ENCODE measurements around the gene RAP1GAP2. TPM values are rescaled to one million over a fixed set of nuclear protein-coding genes. Genes with fewer than 3 reads are reported as not detected.

RAP1GAP2 gene
- total and polyA plus RNA-seq, 2 of the 8 experiments (the other 6 are each of a cell fraction or from before 2014, with no cell fraction given) = 24.0 to 63.8 TPM

DNA sequence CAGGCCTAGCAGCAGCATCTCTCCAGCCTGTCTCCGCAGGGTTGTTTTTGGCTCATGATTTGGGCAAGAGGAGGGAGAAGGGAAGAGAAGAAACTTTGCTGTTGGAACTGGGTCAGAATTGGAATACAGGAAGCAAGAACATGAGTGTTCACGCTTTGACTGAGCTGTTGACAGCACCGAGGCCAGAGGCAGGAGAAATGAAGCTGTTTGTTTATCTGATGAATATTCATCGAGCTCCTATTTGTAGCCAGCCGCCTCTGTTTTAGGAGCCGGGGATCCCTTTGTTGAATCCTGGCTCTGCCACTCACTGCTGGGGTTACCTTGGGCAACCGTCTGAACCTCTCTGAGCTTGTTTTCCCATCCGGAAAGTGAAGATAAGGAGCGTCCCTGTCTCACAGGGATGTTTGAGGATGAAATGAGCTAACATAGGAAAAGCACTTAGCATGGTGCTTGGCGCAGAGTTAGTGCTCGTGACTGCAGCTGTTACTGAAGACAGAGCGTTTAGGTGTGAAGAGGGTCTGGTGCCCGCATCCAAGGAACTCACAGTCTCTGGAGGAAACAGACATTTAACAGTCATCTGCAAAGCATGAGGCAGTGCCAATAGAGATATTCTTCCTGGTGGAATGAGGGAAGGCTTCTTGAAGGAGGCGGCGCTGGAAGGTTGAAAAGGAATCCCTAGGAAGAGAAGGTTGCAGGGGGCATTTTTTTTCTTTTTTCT is 29.2 kb downstream of the RAP1GAP2 start:
- Histone ChIP-seq H3K23ac (ENCODE audit: insufficient read length) (no peak overlapping the region), H3K4me1 (replicated peaks in 1 of 4; ENCODE audit: control insufficient read depth in 3 of 4, insufficient read depth in 4 of 4, low read length in 3 of 4) (peaks cover 0 to 4% (median 1%) of the 10 kb centered on the region in 4 experiments; a peak in 5 of 7 replicates), H3K36me3 (ENCODE audit: control insufficient read depth in 2 of 4, insufficient read depth in 4 of 4, low read length in 3 of 4) (no peaks in the 10 kb centered on the region), H3K79me2 (ENCODE audit: control insufficient read depth in 1 of 2, insufficient read depth in 2 of 2, low read length in 2 of 2) (no peaks in the 10 kb centered on the region), H4K8ac (ENCODE audit: extremely low read depth, insufficient read depth, low read length) (no peak overlapping the region), H3K23me2 (ENCODE audit: low read depth, low read length) (no peaks in the 10 kb centered on the region), H3K18ac (ENCODE audit: extremely low read depth, low read length) (no peak overlapping the region), H3K9me3 (ENCODE audit: insufficient read depth in 2 of 2, low read depth in 1 of 2, low read length in 1 of 2) (no peaks in the 10 kb centered on the region), H2BK120ac (replicated peaks; ENCODE audit: low read depth, low read length) (no peak overlapping the region), H3K27ac (ENCODE audit: low read depth, low read length) (no peak overlapping the region), H3K14ac (ENCODE audit: insufficient read length) (no peak overlapping the region), H3K79me1 (ENCODE audit: low read depth, low read length) (no peaks in the 10 kb centered on the region), H3K9ac (replicated peaks in 1 of 4; ENCODE audit: extremely low read depth in 1 of 4, low read depth in 3 of 4, low read length in 3 of 4) (no peak overlapping the region), H3K27me3 (replicated peaks in 1 of 4; ENCODE audit: control insufficient read depth in 3 of 4, extremely low read depth in 1 of 4, insufficient read depth in 3 of 4, low read length in 3 of 4) (no peaks in the 10 kb centered on the region), H2BK20ac (ENCODE audit: low read length) (no peak overlapping the region), H3K4me2 (ENCODE audit: insufficient read depth in 1 of 2, low read depth in 2 of 2, low read length in 2 of 2) (no peak overlapping the region), H4K20me1 (replicated peaks in 1 of 2; ENCODE audit: control insufficient read depth in 1 of 2, insufficient read depth in 2 of 2, low read length in 2 of 2) (no peaks in the 10 kb centered on the region), H2AK5ac (ENCODE audit: low read depth, low read length) (0 out of 2 replicates have a peak overlapping the region, but pooled peaks have one; percentile 82), H2BK15ac (ENCODE audit: low read length) (no peak overlapping the region), H4K5ac (ENCODE audit: insufficient read length, low read depth, low read length) (no peak overlapping the region), H3K56ac (replicated peaks; ENCODE audit: insufficient read length, low read depth, low read length) (no peak overlapping the region), H2BK12ac (ENCODE audit: low read depth, low read length) (no peak overlapping the region), H2AFZ (ENCODE audit: low read length) (no peak overlapping the region), H4K91ac (replicated peaks; ENCODE audit: insufficient read length, low read length) (no peak overlapping the region), H3K4ac (replicated peaks; ENCODE audit: insufficient read length, low read depth, low read length) (no peak overlapping the region), H3K4me3 (ENCODE audit: extremely low read depth in 1 of 4, insufficient read depth in 2 of 4, low read depth in 3 of 4, low read length in 4 of 4) (no peak overlapping the region), H2BK5ac (ENCODE audit: low read depth, low read length) (no peak overlapping the region)
- DNase-seq (ENCODE audit: low read depth in 1 of 2, low spot score in 2 of 2) (no peak), FAIRE-seq (no peak)
- ChIA-PET CTCF (ENCODE audit: partially characterized antibody) (interaction anchor here (0.5 to 5.8 kb wide), 28 partner anchors 10 to 730 kb away, joined by 3 to 81 read pairs (median 4); no protein-coding TSS in a partner anchor), POLR2A (ENCODE audit: partially characterized antibody) (interaction anchor here (0.7 kb wide), 1 partner anchor 79 kb away, joined by 5 read pairs; no protein-coding TSS in a partner anchor)
- 91% methylated on average over 15 of the region's 15 CpGs; no CpG with 5 or more reads in 1 of the 2 experiments for WGBS, 2 experiments (ENCODE audit: extremely low coverage in 1 of 2, insufficient coverage in 1 of 2, insufficient read length in 1 of 2, insufficient replicate concordance in 2 of 2, low coverage in 1 of 2, low lambda C conversion rate in 2 of 2, missing lambda C conversion rate in 1 of 2)
- TF ChIP-seq KDM4A (IDR thresholded peaks at IDR 0.05; ENCODE audit: low read depth, low read length, severe bottlenecking) = no peak
- TF ChIP-seq PHF8 (conservative IDR thresholded peaks at IDR 0.05; ENCODE audit: low read depth, low read length) = no peak
- no peak for TF ChIP-seq KDM1A (IDR thresholded peaks at IDR 0.05; ENCODE audit: borderline replicate concordance, low read length)
- no peak for TF ChIP-seq RBBP5 (IDR thresholded peaks at IDR 0.05; ENCODE audit: borderline replicate concordance, low read depth, low read length)
- no peak for TF ChIP-seq HDAC2 (IDR thresholded peaks at IDR 0.05; ENCODE audit: borderline replicate concordance in 1 of 2, low read depth in 2 of 2, low read length in 2 of 2)
- TF ChIP-seq POU5F1 (IDR thresholded peaks at IDR 0.05; ENCODE audit: low read depth, low read length) = no peak
- TF ChIP-seq SP1 (IDR thresholded peaks at IDR 0.05; ENCODE audit: low read depth, low read length) = no peak
- TF ChIP-seq SIRT6 (IDR thresholded peaks at IDR 0.05; ENCODE audit: low read length) = no peak
- TF ChIP-seq EGR1 (IDR thresholded peaks at IDR 0.05; ENCODE audit: borderline replicate concordance, low read depth, low read length) = no peak
- no peak for TF ChIP-seq GABPA (IDR thresholded peaks at IDR 0.05; ENCODE audit: borderline replicate concordance, insufficient read depth, low read length)
- no peak for TF ChIP-seq SP4 (IDR thresholded peaks at IDR 0.05; ENCODE audit: low read length)
